DMS79 treated with DMSO at 0.1 percent for 48 hours (cell line): ENCODE results near the gene HMCN1.

Experiments used
- DNase-seq: peaks from one replicate; lab custom pipeline; 2025; lab: John Stamatoyannopoulos, UW

Gene HMCN1

DNA sequence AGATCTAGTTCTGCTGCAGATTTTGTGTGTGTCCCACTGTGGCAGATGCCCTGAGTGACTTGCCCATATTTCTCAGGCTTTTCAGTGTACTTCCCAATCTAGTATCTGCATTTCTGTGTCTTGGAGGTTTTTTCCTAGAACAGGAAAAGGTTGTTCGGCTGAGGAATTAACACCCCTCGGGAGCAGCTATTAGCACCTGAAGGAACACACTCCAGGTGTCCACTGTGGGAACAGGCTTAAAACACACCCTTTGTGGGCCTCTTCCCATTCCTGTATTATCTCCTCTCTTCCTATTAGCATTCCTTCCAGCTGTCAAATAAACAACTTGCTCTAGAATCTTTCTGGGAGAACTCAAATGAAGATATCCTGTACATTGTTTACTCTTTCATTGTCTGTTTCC is 178.3 kb downstream of the HMCN1 start:
- DNase-seq = no peak

- DNase-seq = no peak
Observed at GRCh38 chr1:185914089-185914488, 179.9 kb downstream of the HMCN1 start.

GRCh38 chr1:185916861-185917260 is 182.7 kb downstream of the HMCN1 start:
- no peak for DNase-seq

DNA sequence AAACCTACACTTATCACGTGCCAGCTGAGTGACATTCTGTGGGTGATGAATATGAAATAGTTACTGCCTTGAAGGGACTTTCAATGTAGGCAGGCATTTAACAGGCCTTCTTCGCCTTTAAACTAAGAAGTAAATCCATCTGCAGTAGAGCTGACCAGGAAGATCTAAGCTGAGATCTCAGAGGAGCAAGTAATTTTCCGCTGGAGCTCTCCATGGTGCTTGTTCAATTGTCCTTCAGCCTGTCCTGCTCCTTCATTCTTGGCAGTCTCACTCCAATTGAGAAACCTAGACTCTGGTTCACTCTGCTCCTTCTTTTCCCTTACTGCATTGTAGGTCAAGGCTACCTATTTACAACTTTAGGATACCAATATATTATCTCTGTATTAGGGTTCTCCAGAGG is 183.5 kb downstream of the HMCN1 start:
- no peak for DNase-seq

GRCh38 chr1:185920602-185921001 is 186.4 kb downstream of the HMCN1 start:
- DNase-seq = no peak

DNA sequence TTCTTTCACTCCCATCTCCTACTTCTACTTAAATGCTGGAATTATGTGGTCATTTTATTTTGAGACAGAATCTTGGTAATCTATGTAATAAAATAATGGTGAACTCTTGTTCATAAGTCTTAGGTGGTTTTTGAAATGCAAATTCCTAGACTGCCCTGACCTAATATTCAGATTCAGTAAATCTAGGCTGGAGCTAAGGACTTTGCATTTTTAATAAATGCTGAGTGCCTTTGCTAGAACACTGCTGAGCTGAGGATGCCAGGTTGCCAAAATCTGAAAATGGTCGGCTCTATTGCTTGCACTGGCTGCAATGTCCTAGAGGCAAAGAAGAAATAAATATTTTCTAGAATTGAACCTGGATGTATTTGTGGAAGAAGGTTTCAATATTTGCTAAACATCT is 187.4 kb downstream of the HMCN1 start:
- DNase-seq = no peak

GRCh38 chr1:185926588-185926987 is 192.4 kb downstream of the HMCN1 start:
- no peak for DNase-seq

GRCh38 chr1:185929776-185930175 is 195.6 kb downstream of the HMCN1 start:
- DNase-seq = no peak

GRCh38 chr1:185931438-185931837 is 197.2 kb downstream of the HMCN1 start:
- no peak for DNase-seq

DNA sequence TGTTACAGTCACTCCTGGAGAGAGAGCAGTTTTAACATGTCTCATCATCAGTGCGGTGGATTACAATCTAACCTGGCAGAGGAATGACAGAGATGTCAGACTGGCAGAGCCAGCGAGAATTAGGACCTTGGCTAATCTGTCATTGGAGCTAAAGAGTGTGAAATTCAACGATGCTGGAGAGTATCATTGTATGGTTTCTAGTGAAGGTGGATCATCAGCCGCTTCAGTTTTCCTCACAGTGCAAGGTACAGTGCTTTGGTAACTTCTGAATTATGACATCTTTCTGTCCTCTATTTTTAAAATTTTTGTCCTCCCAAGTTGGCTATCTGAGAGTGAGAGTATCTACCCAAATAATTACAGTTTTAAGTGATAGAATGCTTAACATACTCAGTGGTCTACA is 199.4 kb downstream of the HMCN1 start:
- DNase-seq = no peak

GRCh38 chr1:185934476-185935189 is 200.4 kb downstream of the HMCN1 start:
- no peak for DNase-seq

DNA sequence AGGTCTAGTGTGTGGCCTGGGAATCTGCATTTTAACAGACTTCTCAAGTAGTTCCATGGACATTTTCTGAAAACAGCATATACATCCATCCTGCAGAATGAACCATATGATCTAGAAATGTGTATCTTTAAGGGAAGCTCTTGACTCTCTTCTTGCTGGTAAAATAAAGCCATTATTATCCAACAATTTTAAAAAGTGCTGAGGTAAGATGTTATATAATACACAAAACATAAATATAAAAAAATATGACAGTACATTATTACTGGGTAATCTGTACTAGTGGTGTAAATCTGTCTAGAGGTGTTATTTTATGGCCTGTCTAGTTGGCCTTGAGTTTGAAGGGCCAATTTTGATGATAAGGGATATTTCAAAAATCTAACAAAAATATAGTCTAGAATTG is 201.2 kb downstream of the HMCN1 start:
- DNase-seq = no peak

DNA sequence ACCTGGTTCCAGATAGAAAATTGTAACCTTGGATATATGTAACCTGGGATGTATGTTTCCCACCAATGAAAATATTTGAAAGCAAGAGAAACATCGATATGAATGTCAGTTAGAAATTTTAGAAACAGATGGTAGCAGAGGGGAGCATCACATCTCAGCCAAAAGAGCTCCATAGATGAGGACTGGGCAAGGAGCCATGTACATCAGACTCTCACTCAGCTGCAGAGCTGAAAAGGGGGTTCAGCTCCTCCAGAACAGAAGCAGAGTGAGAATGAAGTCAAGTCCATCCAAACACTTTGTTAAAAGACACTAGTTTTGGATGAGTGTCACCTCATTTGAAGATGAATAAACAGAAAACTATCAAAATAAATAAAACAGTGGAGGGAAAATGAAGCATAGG is 202.4 kb downstream of the HMCN1 start:
- no peak for DNase-seq

GRCh38 chr1:185938396-185938795 is 204.2 kb downstream of the HMCN1 start:
- DNase-seq = no peak

DNA sequence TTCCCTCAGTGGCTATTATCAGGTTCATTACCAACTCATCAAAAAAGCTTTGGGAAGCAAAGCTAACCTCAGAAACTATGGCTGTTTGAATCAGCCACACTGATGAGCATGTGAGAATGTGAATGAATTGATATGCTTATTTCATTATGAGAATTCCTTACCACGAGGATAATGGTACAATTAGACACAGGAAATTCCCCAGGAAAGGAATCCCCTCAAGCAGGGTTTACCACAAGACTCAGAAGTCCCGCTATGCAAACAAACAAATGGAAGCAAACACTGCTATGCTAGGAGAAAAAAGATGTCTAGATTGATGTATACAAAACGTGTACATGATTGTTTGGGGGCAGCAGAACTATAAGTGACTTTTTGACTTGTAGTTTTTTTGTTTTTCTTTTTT is 205.0 kb downstream of the HMCN1 start:
- DNase-seq = no peak

DNA sequence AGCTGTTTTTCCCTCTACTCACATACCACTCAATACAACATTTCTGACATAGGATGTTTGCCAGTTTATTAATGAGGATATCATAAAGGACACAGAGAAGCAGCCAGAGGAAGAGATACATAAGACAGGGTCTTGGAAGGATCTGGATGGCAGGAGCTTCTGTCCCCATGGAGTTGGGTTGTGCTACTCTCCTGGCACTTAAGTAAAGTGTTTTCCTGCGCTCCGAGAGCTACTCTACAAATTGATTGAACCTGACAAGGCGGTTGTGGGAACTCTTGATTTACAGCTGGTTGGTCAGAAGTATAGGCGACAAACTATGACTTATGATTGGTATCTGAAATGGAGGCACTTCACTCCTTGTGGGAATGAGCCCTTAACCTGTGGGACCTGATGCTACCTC is 208.8 kb downstream of the HMCN1 start:
- no peak for DNase-seq

- no peak for DNase-seq
Observed at GRCh38 chr1:185956881-185957280, 222.7 kb downstream of the HMCN1 start.

- DNase-seq = no peak
Observed at GRCh38 chr1:185957441-185958363, 223.5 kb downstream of the HMCN1 start.

DNA sequence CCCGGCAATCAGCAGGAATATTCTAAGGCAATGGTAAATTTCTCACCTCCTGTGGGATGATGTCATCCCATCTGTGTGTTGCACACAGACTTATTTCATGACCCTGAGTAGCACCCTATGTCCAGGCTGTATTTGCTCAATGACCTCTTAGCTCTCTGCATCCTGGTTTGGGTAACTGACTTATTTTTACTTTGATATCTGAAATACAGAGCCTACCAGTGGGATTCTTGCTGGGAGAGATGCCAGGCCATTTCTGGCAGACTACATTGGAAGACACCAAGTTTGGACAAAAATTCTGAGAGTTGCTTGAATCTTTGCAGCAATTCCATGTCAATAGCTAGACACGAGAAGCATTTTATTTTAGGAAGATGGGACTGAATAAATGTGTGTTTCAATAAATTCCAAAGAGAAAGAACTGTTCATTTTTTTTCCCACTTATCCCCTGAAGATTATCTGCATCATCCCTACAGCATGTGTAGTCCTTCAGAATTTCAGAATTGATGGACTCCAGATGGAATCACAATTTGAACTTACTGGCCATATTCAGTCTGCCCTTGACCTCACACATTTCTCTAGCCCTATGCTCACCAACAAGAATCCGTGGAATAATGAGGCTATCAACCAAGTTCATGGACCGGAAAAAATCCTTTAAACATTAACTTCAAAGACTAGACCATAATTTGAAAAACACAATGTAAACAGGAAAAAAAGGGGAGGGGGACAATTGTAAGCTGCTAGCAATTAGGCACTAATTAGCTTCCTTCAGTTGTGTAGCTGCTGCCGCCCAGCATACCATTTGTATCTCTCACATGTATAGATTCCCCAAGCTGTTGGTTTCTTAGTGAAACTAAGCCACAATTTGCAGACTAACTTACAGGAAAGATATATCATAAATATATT is 226.5 kb downstream of the HMCN1 start:
- DNase-seq = no peak

DNA sequence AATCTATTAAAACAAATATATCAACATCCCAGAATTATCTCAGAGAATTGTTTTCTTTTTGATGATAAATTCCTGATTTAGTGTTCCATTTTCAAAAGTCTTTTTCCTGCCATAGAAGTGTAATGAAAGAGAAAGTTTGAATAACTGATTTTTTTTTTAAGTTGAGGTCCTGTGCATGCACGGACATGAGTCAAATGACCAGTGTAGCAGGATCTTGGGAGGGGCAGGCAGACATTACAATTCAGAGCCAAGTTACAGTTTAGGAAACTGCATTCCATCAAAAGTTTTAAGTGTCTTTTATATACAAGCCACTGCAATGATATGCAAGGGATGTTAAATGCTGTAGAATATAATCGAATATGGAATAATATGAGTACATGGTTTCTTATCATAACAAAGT is 227.5 kb downstream of the HMCN1 start:
- no peak for DNase-seq

DNA sequence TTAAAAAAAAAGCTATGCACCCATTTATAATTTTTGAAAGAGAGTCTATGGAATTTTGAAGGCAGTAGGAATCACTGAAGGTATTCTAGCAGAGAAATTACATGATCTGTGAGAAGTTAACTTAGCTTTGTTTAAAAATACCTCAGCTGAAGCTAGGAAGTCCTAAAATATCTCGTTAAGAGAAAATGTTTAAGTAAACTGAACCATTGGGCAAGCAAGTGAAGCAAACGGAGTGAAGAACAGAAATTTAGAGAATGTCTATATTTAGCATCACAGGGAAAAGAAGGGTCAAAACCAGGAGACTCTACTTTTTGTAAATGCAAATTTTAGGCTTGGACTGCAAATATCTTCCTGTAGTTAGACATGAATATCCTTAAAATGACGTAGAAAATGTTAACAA is 230.8 kb downstream of the HMCN1 start:
- no peak for DNase-seq

DNA sequence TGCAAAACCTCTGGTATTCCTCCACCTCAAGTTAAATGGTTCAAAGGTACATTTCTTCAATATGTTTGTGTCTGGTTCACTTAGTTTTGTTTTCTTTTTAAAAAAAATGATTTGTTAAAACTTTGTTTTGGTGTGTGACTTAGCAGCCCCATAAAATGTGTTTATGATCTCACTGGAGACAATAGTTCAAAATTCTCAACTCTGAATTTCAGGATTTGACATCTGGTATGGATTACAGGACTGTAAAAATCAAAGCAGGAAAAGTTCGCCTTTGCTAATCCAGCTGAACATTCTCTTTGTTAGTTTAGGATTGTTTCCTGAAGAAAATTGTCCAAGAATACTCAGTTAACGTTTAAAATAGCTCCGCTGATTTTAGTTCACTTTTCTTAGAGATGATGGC is 231.7 kb downstream of the HMCN1 start:
- DNase-seq = no peak
